Brain pericyte (primary cell): ENCODE data around the gene POU2AF2.
"Not testable (repeated sequence)": the region's sequence is repeated elsewhere in the genome, so short reads cannot be mapped to it uniquely, and the experiment has no call there.

ENCODE experiments used
- DNase-seq: peaks from one replicate; pipeline ENCODE4 v3.0.0-alpha.2; 2012; ENCODE audit warnings: low read depth, low spot score

Gene POU2AF2

GRCh38 chr11:111258046-111258445 lies 12.5 kb downstream of the POU2AF2 start:
- no peak for DNase-seq

DNA sequence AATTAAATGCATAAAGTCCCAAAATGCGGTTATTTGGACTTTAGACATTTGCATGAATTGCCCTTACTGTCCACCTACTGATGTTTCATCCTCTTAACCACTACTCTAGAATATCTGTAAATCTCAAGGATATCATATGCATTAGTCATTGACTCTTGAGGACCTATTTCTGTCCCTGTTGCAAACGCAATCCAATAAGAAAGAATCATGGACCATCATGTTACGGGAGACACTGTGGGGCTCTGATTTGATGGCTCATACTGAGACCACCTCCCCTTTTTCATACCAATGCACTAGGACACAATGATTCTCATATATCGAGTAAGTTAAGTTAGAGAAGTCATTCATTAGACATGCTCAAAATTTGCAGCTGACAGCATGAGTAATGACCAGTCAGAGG lies 14.4 kb downstream of the POU2AF2 start:
- DNase-seq = no peak

- DNase-seq = no peak
These were observed 15.3 kb downstream of the POU2AF2 start for GRCh38 chr11:111260811-111261210.

GRCh38 chr11:111264646-111265045 lies 19.1 kb downstream of the POU2AF2 start:
- DNase-seq = no peak

GRCh38 chr11:111265421-111265820 lies 19.9 kb downstream of the POU2AF2 start:
- no peak for DNase-seq

DNA sequence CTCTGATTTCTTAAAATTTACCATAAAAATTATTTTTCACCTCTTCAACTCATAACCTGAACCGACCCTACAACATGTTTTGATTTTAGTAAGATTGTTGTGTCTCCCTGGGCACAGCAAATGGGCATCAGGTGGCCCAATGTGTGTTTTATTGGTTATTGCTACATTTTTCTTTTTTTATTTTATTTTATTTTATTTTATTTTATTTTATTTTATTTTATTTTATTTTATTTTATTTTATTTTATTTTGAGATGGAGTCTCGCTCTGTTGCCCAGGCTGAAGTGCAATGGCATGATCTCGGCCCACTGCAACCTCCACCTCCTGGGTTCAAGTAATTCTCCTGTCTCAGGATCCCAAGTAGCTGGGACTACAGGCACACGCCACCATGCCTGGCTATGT lies 22.8 kb downstream of the POU2AF2 start:
- DNase-seq = not testable (repeated sequence)

DNA sequence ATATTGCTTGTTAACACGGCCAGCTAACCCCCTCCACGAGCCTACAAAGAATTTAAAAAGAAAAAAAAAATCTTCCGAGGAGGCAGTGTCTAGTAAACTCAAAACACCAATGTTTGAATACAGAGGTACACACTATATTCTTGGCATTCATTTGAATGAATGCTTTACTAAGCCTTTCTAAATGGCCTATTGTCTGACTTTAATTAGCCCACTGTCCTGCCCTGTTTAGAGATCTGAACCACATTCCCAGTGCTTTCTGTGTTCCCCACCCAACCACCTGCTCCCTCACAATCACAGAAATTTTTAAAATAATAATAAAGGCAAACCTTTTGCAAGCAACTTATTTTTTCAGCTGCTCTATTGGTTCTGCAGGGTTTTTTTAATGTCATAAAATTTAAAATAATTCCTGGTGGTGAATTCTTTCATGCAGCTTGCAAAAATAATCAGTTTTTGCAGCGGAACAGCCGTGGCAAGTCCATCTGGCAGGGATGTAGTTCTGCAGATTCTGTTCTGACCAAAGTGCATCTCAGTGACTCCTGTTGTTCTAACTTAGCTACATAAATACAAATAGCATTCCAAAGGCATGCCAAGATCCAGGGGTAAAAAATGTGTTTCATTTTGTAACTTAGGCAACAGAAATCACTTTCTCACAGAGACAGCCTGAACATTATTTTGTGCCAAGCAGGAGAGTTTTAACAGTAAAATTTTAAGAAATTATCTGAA lies 23.8 kb downstream of the POU2AF2 start:
- no peak for DNase-seq

GRCh38 chr11:111272420-111272819 lies 26.9 kb downstream of the POU2AF2 start:
- no peak for DNase-seq

DNA sequence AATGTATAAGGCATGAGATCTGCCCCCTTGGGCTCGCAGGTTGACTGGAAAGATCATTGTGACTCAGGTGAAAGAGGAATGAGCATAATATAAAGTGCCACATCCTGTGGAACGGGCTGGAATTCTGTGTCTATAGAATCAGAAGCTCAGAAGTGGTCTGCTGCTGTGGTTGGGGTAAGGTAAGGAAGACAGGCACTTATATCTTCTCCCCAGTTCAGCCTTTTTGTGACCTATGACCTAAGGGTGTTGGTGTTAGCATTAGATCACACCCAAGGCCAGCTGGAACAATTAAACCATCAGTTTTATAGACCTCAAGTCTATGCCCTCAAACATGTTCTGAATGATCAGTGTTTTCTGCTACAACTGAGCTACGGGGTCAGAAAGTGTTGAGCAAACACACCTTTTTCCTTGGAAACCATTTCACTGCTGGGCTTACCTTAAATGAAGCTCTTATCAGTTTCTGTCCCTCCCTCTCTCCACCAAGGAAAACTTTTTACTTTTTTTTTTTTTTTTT lies 37.1 kb downstream of the POU2AF2 start:
- DNase-seq = no peak

DNA sequence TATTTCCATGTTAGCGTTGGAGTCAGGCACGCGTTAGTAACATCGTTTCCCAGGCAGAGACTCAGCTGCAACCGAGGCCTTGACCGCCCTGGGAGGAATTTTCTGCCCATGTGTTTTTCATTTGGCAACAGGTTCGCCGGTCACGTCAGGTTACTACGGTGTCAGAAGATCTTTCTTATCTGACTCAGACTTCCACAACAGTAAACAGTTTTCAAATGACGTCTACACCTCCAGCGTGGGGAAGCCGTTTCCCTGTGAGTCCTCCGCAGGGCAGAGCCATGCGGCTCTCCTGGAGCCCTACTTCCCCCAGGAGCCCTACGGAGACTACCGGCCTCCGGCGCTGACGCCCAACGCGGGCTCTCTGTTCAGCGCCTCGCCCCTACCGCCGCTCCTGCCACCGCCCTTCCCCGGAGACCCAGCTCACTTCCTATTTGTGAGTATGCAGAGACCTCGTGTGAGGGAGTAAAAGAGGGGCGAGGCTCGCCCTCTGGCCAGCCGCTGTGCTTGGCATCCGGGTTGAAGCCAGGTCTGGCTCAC lies 38.5 kb downstream of the POU2AF2 start:
- DNase-seq = no peak

- DNase-seq = no peak
These were observed 39.9 kb downstream of the POU2AF2 start for GRCh38 chr11:111285189-111286091.

DNA sequence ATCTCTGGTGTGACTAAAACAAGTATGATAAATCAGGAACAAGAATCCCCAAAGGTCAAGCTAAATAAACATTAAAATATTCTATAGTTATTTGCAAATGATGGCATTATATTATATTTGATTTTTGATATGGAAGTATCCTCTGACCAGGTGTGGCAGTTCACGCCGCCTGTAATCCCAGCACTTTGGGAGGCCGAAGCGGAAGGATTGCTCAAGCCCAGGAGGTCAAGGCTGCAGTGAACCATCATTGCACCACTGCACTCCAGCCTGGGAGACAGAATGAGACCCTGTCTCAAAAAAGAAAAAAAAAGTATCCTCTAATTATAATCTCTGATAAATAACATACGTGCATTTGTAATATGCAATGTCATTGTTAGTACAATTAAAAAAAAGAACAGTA lies 46.2 kb downstream of the POU2AF2 start:
- no peak for DNase-seq

DNA sequence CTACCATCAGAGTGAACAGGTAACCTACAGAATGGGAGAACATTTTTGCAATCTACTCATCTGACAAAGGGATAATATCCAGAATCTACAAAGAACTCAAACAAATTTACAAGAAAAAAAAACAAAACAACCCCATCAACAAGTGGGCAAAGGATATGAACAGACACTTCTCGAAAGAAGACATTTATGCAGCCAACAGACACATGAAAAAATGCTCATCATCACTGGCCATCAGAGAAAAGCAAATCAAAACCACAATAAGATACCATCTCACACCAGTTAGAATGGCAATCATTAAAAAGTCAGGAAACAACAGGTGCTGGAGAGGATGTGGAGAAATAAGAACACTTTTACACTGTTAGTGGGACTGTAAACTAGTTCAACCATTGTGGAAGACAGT lies 46.9 kb downstream of the POU2AF2 start:
- not testable (repeated sequence) for DNase-seq

DNA sequence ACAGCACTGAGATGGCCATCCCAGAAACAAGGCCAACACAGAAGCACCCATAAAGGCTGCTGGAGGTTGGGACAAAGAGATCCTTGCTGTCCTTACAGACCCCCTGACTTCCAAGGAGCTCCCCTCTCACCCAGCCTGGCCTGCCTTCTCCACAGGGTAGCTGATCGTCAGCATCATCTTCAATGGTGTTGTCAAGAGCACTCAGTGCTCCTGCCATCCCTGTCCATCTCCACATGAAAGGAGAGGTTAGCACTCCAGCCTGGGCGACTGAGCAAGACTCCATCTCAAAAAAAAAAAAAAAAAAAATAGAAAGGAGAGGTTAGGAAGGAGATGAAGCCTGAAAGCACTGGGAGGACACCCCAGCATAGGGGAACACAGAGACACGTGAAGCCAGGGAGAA lies 50.7 kb downstream of the POU2AF2 start:
- no peak for DNase-seq

DNA sequence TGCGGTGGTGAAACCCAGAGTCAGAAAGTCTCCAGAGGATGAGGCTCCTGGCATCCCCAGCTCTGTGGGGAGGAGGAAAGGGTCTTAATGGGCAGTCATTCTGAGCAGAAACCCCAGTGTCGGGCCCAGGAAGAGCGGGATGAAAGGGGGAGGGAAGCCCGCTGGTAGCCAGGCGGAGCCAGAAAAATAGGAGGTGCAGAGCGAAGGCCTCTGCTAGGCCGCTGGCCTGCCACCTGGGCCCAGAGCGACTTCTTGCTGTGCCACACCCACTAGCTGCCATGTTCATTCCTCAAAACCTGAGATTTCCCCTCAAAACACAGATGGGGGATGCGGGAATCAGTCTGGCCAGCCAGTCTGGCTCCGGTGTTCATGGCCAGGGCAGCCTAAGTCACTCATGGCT lies 52.2 kb downstream of the POU2AF2 start:
- no peak for DNase-seq

DNA sequence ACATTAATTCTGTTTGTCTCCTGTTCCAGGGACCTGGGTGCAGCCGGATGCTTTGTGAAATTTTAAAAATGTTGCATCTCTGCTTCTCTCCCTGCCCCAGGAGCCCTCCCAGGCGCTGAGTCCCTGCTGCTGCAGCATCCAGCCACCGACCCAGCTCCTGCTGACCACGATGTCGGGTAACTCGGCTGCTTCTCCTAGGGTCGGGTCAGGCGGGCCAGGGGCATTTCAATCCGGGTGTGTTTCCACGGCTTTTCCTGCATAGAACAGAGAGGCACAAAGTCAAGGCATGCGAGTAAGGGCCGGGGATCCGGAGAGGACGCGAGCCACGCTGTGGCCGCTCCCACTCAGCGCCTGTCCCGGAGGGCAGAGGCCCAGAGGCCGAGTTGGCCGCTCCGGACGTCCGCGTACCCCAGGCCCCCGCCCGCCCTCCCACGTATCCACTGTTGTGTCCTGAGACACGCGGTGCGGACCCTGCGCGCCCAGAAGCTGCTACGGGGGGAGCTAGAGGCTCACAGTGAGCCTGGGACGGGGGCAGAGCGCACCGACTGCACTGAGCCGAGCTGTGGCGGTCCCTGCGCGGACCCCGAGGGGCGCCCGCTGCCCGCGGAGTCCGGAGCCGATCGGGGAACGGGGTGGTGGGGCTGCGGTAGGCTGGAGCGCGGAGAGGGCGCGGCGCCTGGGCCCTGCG lies 53.0 kb downstream of the POU2AF2 start, which contains the start of gene POU2AF3:
Gene POU2AF3, plus strand, starts transcription at position 134 of the 688 bp plus-strand sequence. Its CDS starts 36 bp downstream, at position 170.
- DNase-seq = no peak

GRCh38 chr11:111299101-111300026 lies 53.8 kb downstream of the POU2AF2 start:
- no peak for DNase-seq

DNA sequence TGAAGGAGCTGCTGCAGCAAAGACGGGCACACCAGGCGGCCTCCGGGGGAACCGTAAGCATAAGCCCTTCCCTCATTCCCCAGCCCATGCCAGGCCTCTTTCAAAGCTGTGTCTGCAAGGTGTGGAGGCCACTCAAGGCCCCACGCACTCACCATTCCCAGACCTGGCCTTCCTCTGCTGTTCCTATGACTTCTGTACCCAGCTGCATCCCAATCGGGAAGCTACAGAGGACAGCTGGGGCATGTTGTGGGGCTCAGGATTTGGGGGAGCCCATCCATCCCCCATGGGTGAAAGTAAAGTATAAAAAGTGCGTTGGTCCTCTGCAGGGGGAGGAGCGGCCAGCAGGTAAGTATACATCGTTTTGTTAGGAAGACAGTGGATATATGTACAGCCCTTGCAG lies 55.0 kb downstream of the POU2AF2 start:
- no peak for DNase-seq

DNA sequence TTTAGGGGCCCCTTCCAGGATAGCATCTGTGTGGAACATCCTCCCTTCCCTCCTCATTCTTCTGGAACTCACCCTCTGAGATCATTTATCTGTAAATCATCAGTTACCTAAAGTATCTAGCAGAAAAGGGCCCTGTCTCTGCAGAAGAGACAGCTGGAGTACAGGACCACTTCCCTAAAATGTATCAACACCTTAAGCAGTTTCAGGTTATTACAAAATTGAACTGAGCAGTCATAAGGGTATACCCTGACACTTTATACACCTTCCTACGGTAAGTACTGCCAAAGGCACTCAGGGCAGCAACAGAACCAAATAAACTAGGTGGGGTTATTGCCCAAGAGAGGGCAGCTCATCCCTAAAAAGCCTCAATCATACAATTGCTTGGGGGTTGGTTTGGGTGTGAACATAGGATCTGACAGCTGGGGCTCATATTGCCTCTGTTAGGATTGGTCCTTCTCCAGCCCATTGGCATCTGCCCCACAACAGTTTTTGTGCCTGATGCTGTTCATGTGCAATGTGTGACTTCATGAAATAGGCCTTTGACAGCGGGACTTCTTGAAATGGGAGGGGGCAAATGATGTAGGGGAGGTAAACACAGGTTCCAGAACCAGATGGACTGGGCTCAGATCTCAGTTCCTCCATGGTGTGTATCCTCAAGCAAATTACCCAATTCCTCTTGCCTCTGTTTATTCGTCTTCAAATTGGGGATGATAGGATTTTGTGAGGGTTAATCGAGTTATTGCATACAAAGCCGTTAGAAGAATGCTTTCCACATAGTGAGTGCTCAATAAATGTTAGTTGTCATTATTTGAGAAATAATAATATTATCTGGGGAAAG lies 55.7 kb downstream of the POU2AF2 start:
- DNase-seq = no peak

DNA sequence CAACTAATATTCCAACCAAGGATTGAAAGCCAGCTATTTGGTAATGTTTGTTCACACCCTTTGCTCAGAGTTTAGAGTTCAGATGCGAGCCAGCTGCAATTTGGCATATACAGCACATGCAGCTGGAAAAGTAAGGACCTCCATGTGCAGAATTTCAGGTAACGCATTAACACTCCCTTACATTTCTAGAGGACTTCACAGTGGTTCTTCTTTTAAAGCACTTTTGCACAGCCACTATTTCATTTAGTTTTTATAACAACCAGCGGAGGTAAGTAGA lies 56.3 kb downstream of the POU2AF2 start:
- DNase-seq = no peak
